ENCODE results near the gene ZNF521. TPM values are rescaled to one million over a fixed set of nuclear protein-coding genes. Genes with fewer than 3 reads are reported as not detected.
A peak's percentile ranks its signal among the peaks of the same experiment; 100 is the strongest.
"Not testable (repeated sequence)": the region's sequence is repeated elsewhere in the genome, so short reads cannot be mapped to it uniquely, and the experiment has no call there.

ZNF521 gene
- total RNA-seq, 1 experiment from 2014 or later = 20.3 TPM

- H3K27me3 ChIP-seq = no peaks in the 10 kb centered on the region
- no peak for DNase-seq
- no peak overlapping the region for H3K27ac ChIP-seq
- no peaks in the 10 kb centered on the region for H3K36me3 ChIP-seq
- no peaks in the 10 kb centered on the region for H3K4me1 ChIP-seq
- H3K4me3 ChIP-seq = no peak overlapping the region
- H3K9me3 ChIP-seq (replicated peaks) = no peaks in the 10 kb centered on the region
Measured at GRCh38 chr18:25052511-25052921, 299.4 kb downstream of the ZNF521 start.

- H3K27ac ChIP-seq = no peak overlapping the region
- no peak overlapping the region for H3K4me3 ChIP-seq
- DNase-seq = no peak
- no peaks in the 10 kb centered on the region for H3K36me3 ChIP-seq
- H3K27me3 ChIP-seq = no peaks in the 10 kb centered on the region
- H3K4me1 ChIP-seq = no peaks in the 10 kb centered on the region
- H3K9me3 ChIP-seq (replicated peaks) = no peaks in the 10 kb centered on the region
Measured at GRCh38 chr18:25050605-25051004, 301.4 kb downstream of the ZNF521 start.

GRCh38 chr18:25047983-25048382 lies 304.0 kb downstream of the ZNF521 start:
- no peaks in the 10 kb centered on the region for H3K36me3 ChIP-seq
- H3K27ac ChIP-seq = no peak overlapping the region
- no peak overlapping the region for H3K4me3 ChIP-seq
- no peaks in the 10 kb centered on the region for H3K4me1 ChIP-seq
- H3K27me3 ChIP-seq = no peaks in the 10 kb centered on the region
- DNase-seq = no peak
- no peaks in the 10 kb centered on the region for H3K9me3 ChIP-seq (replicated peaks)

- Histone ChIP-seq H3K4me1 (no peaks in the 10 kb centered on the region), H3K27ac (no peak overlapping the region), H3K4me3 (no peak overlapping the region), H3K36me3 (no peaks in the 10 kb centered on the region), H3K9me3 (replicated peaks) (no peaks in the 10 kb centered on the region), H3K27me3 (no peaks in the 10 kb centered on the region)
- DNase-seq = no peak
Measured at GRCh38 chr18:25047421-25047820, 304.5 kb downstream of the ZNF521 start.

GRCh38 chr18:25044694-25045093 lies 307.3 kb downstream of the ZNF521 start:
- H3K27ac ChIP-seq = no peak overlapping the region
- H3K4me3 ChIP-seq = no peak overlapping the region
- DNase-seq = no peak

GRCh38 chr18:25043104-25043503 lies 308.9 kb downstream of the ZNF521 start:
- Histone ChIP-seq H3K9me3 (replicated peaks) (no peaks in the 10 kb centered on the region), H3K27ac (no peak overlapping the region), H3K27me3 (no peaks in the 10 kb centered on the region), H3K4me1 (no peaks in the 10 kb centered on the region), H3K36me3 (no peaks in the 10 kb centered on the region), H3K4me3 (no peak overlapping the region)
- DNase-seq = no peak

More at GRCh38 chr18:25044694-25045093, 307.3 kb downstream of the ZNF521 start:
- H3K4me1 ChIP-seq = no peaks in the 10 kb centered on the region
- H3K27me3 ChIP-seq = no peaks in the 10 kb centered on the region
- no peaks in the 10 kb centered on the region for H3K9me3 ChIP-seq (replicated peaks)
- H3K36me3 ChIP-seq = no peaks in the 10 kb centered on the region

GRCh38 chr18:25042641-25043051 lies 309.3 kb downstream of the ZNF521 start:
- DNase-seq = no peak
- Histone ChIP-seq H3K27me3 (no peaks in the 10 kb centered on the region), H3K36me3 (no peaks in the 10 kb centered on the region), H3K4me1 (no peaks in the 10 kb centered on the region), H3K9me3 (replicated peaks) (no peaks in the 10 kb centered on the region), H3K4me3 (no peak overlapping the region), H3K27ac (no peak overlapping the region)

- no peaks in the 10 kb centered on the region for H3K36me3 ChIP-seq
- H3K9me3 ChIP-seq (replicated peaks) = no peaks in the 10 kb centered on the region
- H3K4me3 ChIP-seq = no peak overlapping the region
Measured at GRCh38 chr18:25039781-25040180, 312.2 kb downstream of the ZNF521 start.

GRCh38 chr18:25038261-25038660 lies 313.7 kb downstream of the ZNF521 start:
- H3K27me3 ChIP-seq = no peaks in the 10 kb centered on the region
- H3K9me3 ChIP-seq (replicated peaks) = no peaks in the 10 kb centered on the region
- H3K4me3 ChIP-seq = no peak overlapping the region
- peak in 1 of 2 experiments; percentile 9 for DNase-seq
- H3K27ac ChIP-seq = no peak overlapping the region
- H3K36me3 ChIP-seq = no peaks in the 10 kb centered on the region
- H3K4me1 ChIP-seq = 0 out of 2 replicates have a peak, but pooled peaks cover 3% of the 10 kb centered on the region

More at GRCh38 chr18:25039781-25040180, 312.2 kb downstream of the ZNF521 start:
- Histone ChIP-seq H3K27ac (no peak overlapping the region), H3K4me1 (no peaks in the 10 kb centered on the region), H3K27me3 (no peaks in the 10 kb centered on the region)
- DNase-seq = no peak

GRCh38 chr18:25033747-25034471 lies 318.1 kb downstream of the ZNF521 start:
- no peaks in the 10 kb centered on the region for H3K27me3 ChIP-seq
- peak in 1 of 2 experiments; percentile 24 for DNase-seq
- 0 out of 2 replicates have a peak, but pooled peaks cover 3% of the 10 kb centered on the region for H3K4me1 ChIP-seq
- no peak overlapping the region for H3K4me3 ChIP-seq
- H3K36me3 ChIP-seq = no peaks in the 10 kb centered on the region
- H3K9me3 ChIP-seq (replicated peaks) = no peaks in the 10 kb centered on the region
- H3K27ac ChIP-seq = no peak overlapping the region

GRCh38 chr18:25033175-25033574 lies 318.8 kb downstream of the ZNF521 start:
- H3K9me3 ChIP-seq (replicated peaks); H3K4me3 ChIP-seq; DNase-seq; H3K27ac ChIP-seq; H3K36me3 ChIP-seq; H3K4me1 ChIP-seq; H3K27me3 ChIP-seq: not testable (repeated sequence)

GRCh38 chr18:25029802-25030201 lies 322.2 kb downstream of the ZNF521 start:
- Histone ChIP-seq H3K4me3 (no peak overlapping the region), H3K4me1 (0 out of 2 replicates have a peak, but pooled peaks cover 3% of the 10 kb centered on the region), H3K27ac (no peak overlapping the region), H3K36me3 (no peaks in the 10 kb centered on the region), H3K27me3 (no peaks in the 10 kb centered on the region), H3K9me3 (replicated peaks) (no peaks in the 10 kb centered on the region)
- DNase-seq = no peak

GRCh38 chr18:25019931-25020330 lies 332.0 kb downstream of the ZNF521 start:
- H3K4me1 ChIP-seq = peaks cover 19% of the 10 kb centered on the region
- peak; percentile 23 to 57 for DNase-seq
- no peaks in the 10 kb centered on the region for H3K9me3 ChIP-seq (replicated peaks)
- H3K27me3 ChIP-seq = no peaks in the 10 kb centered on the region
- H3K4me3 ChIP-seq = no peak overlapping the region
- peak overlapping the region; percentile 40; the same call in 1 of the 2 replicates for H3K27ac ChIP-seq
- H3K36me3 ChIP-seq = no peaks in the 10 kb centered on the region

GRCh38 chr18:25019086-25019860 lies 332.7 kb downstream of the ZNF521 start:
- H3K27me3 ChIP-seq = no peaks in the 10 kb centered on the region
- H3K27ac ChIP-seq = peak overlapping the region; percentile 40
- H3K4me3 ChIP-seq = peak overlapping the region; percentile 24
- no peaks in the 10 kb centered on the region for H3K36me3 ChIP-seq
- H3K4me1 ChIP-seq = peaks cover 19% of the 10 kb centered on the region
- H3K9me3 ChIP-seq (replicated peaks) = no peaks in the 10 kb centered on the region
- peak; percentile 6 to 37 for DNase-seq

- H3K4me3 ChIP-seq = no peak overlapping the region
- no peak overlapping the region for H3K27ac ChIP-seq
- peaks cover 19% of the 10 kb centered on the region for H3K4me1 ChIP-seq
- H3K9me3 ChIP-seq (replicated peaks) = no peaks in the 10 kb centered on the region
- H3K27me3 ChIP-seq = no peaks in the 10 kb centered on the region
- H3K36me3 ChIP-seq = no peaks in the 10 kb centered on the region
- no peak for DNase-seq
Measured at GRCh38 chr18:25016666-25017065, 335.3 kb downstream of the ZNF521 start.

Measured in SJCRH30 (cell line).